Activated CD8-positive, alpha-beta memory T cell treated with anti-CD3 and anti-CD28 coated beads, Interleukin-2, amount 50 U/mL, for 4 hours (primary cell): Measurements from ENCODE around the gene XYLT1.

Experiments used
- DNase-seq: peaks from one replicate; pipeline ENCODE4 v3.0.0-alpha.2; 2020

The XYLT1 gene

DNA sequence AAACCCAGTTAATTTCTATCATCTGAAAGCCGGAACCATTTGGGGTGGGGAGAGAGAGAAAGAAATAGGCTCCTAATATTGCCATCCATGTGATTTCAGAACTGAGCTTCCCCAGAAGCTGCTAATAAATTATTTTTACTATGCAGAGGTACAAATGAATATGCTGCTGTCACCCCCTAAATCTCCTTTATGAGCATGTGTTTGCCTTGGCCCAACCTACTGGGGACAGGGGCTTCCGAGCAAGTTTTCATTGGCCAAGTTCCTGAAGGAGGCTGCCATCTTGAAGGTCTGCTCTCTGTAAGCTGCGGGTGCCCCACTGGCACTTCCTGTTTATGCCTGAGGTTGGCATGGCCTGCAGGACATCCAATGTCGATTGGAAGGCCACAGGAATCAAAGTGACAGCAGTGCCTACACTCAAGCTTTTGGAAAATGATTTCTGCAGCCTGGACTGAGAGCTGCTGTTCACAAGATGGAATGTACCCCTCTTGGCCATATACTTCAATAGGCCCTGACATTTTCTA, 194.7 kb downstream of the XYLT1 start:
- DNase-seq, result no peak

DNA sequence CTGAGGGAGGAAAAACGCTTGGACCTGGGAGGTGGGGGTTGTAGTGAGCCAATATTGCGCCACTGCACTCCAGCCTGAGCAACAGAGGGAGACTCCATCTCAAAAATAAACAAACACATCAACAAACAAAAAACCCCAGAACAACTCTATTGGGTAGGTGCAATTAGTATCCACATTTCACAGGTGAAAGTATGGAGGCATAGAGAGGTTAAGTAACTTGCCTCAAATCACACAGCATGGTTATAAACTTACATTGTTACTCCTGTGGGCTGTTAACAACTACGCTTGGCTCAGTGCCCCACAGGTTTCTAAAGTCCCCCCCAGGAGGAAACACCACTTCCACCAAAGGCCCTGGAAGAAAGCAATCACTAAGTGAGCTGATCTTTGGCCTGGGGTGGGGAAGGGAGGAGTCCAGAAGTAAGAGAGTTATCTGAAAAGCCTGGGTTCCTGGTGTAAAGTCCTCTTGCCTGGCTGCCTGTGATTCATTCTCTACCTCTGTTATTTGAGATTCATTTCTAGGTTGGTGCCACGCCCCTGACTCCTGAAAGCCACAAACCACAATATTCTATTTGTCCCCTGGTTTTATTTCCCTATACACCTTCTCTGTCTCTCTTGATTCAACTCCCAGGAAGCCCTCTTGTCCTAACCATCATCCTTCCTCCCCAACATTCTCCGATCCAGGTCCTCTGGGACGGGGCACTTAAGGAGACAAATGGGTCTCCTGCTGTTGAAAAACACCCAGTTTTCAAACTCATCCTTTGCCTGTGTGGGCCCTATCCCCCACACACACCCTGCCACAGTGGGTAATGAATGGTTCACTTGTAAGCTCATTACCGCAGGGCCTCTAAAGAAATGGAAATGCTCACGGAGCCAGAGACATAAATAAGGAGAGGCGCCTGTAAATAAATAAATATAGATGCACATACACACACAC, 195.4 kb downstream of the XYLT1 start:
- DNase-seq, result no peak

DNA sequence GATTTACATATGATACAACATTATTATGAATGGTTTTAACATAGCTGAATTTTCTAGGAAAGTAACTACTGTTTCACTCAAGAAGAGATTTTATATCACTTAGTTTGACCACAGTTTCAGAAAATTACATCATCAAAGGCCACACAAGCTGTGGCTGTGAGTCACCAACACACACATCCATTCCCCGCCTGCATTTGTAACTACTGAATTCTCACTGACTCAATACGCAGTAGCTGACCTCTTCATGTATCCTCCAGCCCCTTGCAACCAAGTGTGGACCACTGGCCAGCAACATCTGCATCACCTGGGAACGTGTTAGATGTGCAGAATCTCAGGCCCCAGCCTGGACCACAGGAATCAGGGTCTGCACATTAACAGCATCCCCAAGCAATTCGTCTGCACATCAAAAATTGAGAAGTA, 197.6 kb downstream of the XYLT1 start:
- DNase-seq, result no peak

DNA sequence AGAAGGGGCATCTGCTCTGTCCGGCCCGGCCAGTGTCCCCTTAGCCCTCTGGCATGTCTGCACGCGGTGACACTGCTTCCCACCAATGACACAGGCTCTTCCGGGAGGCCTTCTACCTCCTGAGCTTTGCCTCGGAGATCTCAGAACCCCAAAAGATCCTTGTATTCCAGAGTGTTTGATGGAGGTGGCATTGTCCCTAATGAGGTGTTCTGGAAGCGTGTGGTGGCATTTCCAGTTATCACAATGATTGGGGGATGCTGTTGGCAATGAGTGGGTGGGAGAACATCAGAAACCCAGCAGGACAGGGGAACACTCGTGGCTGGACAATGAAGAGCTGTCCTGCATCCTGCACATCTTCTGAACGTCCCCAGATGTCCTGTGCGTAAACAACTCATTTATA, 198.0 kb downstream of the XYLT1 start:
- DNase-seq, result no peak

DNA sequence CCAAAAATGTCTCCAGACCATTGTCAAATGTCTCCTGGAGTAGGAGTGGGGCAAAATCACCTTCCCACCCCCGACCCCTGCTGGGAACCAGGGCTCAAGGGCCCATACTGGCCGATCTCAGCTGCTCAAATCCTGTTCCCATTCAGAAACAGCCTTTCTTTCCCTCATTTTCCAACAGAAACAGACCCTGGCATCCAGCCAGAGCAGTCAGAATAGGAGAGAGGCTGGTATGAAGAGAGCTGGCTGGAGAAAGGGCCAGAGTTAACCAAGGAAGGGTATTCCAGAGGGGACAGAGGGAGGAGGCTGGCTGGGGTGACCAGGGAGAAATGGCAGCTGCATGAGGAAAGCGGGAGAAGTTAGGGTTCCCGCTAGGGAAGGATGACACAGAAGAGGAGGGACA, 199.1 kb downstream of the XYLT1 start:
- DNase-seq, result no peak

DNA sequence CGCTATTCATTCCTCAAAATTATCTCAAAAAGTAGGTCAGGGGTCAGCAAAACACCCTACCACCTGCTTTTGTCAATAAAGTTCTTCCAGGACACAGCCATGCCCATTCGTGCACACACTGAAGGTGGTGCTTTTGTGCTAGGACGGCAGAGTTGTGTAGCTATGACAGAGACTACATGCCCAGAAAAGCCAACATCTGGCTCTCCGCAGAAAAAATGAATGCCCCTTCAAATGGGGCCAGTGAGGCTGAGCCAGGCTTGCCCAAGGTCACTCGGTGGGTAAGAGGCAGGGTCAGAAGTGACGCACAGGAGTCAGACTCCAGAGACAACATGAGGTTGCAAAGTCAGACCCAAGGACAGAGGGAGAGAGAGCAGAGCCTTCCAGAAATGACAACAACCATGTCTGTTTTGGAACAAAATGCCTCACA, 200.1 kb downstream of the XYLT1 start:
- no peak for DNase-seq

DNA sequence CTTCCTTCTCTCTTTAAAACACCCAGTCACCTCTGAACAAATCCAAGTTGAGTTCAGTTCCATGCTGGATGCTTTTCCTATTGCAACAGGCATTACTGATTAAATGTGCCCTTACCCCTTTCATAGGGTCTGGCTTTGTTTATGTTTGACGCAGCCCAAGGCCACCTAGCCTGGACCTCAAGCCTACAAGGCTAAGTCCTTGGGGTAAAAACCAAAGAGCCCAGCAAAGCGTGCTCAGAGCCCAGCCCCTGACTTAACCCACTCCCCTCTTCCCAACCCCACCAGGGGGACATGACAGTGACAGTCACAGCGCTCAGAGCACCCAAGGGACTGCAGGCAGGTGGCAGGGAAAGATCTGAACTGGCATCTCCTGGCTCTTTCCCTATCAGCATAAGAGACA, 200.6 kb downstream of the XYLT1 start:
- no peak for DNase-seq

DNA sequence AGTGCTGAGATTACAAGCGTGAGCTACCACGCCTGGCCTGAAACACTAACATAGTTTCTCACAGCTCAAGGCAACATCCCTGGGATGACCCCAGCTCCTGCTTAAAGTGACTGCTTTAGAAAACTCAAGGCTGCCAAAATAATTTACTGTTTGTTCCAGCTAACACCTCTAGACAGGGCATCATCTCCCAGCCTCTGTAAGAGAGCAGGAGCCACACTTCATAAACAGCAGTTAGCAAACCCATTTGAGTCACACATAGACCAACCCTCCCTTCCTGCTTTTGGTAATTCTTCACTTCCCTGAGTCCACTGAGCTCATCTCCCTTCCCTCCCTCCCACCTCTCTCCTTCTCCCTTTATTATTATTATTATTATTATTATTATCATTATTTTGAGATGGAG, 201.3 kb downstream of the XYLT1 start:
- DNase-seq, result no peak

DNA sequence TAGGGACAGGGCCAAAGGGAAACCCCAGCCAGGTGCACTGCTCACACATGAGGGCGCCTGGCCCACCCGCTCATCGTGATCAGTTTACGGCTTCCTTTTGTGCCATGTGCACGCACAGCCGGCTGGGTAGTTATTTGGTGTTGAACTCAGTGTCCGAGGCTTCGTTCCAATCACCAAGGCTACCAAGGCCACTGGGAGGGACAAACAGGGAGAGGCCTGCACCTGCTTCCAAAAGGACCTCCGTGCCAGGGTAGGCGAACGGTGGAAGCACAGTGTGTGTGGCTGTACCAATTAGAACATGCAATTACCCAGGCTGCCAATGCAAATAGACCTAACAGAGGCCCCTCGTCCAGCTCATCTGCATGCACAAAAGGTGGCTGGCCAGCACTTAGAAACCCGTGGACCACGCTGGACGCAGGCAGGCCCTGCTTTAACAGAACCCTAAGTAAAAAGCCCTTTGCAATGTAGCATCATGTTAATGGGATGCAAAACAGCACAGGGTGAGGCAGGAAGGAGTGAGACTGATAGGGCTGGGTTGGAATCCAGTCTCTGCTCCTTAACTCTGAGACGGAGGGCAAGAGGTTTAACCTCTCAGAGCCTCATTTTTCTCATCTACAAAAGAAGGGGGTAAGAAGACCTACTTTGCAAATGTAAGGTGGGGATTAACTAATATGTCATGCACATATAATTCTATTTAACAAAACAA, 204.0 kb downstream of the XYLT1 start:
- DNase-seq, result no peak

DNA sequence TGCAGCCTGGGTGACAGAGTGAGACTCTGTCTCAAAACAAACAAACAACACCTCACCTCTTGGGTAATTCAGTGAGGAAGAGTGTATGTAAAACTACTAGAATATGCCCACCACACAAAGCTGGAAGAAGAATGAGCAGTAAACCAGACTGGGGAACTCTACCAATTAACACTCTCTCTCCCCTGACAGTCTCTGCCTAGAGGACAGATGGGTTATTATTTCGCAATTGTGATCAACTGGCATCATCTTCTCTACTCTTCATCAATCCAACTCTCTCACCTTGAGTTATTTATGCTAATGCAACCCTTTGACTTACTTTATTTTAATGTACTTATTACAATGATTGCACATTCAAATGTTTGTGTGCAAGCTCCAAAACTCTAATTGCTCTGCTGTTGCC, 205.6 kb downstream of the XYLT1 start:
- no peak for DNase-seq

DNA sequence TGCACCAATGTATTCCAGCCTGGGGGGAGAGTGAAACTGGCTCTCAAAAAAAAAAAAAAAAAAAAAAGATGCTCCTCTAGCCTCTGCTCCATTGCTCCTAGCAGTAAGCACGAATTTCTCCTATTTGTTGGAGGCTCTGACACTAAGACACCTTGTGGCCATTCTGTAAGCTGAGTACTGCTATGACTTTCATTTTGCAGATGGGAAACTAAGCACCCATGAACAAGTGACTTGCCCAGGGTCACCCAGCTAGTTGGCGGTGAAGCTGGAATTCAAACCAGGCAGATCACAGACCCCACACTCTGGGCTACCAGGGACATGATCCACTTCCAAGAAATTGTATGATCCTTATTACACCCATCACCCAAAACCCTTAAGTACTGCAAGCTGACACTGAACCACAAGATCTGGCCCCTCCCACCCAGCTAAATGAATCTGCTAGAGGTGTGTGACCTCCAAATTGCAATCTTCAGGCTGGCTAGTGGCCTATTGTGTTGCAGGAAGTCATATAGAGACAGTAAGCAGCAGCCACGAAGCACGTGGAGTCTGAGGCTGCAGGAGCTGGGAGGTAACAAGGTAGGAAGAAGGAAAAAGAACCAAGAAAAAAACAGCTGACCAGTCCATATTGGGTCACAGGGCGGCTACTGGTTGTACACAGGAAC, 209.4 kb downstream of the XYLT1 start:
- DNase-seq, result no peak

DNA sequence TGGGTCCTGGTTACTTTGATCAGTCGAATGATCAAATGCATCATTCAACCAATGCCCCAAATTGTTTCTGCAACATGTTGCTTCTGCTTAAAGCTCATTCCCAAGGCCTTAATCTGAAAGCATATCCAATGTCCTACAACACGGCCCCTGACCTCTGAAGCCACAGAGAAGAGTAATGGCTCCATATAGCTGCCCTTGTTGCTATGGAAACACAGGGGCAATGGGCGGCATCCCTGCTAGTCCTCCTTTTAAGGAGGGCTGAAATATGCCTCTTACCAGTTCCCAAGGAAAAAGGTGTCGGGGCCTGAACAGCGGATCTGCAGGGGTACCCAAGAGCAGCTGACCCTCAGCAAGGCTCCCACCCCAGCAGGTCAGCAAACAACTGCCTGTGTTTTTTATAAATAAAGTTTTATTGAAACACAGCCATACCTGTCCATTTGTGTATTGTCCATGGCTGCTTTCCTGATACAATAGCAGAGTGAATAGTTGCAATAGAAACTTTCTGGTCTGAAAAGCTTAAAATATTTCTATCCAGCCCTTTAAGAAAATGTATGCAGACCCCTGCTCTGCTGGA, 210.4 kb downstream of the XYLT1 start:
- no peak for DNase-seq

DNA sequence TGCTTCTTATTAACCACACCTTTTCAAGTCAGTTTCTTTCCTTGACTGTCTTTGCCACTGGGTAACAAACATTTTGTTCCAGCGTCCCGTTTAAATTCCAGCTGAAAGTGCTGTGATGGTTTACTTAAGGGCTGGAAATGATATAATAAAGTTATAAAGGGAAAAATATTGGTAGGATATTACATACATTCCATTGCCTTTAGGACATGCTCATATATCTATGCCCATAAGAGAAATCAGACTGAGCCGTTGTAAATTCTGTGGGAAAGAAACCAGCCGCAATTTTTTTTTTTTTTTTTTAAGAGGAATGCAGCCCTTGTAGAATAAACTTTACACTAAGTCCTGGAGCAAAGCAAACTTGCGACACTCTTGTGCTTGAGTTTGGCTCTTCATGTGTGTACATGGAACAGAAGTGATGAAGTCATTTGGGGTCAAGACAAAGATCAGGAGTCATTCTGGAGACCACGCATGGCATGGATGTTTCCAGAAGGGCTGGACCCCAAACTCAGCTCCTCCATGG, 210.9 kb downstream of the XYLT1 start:
- no peak for DNase-seq

DNA sequence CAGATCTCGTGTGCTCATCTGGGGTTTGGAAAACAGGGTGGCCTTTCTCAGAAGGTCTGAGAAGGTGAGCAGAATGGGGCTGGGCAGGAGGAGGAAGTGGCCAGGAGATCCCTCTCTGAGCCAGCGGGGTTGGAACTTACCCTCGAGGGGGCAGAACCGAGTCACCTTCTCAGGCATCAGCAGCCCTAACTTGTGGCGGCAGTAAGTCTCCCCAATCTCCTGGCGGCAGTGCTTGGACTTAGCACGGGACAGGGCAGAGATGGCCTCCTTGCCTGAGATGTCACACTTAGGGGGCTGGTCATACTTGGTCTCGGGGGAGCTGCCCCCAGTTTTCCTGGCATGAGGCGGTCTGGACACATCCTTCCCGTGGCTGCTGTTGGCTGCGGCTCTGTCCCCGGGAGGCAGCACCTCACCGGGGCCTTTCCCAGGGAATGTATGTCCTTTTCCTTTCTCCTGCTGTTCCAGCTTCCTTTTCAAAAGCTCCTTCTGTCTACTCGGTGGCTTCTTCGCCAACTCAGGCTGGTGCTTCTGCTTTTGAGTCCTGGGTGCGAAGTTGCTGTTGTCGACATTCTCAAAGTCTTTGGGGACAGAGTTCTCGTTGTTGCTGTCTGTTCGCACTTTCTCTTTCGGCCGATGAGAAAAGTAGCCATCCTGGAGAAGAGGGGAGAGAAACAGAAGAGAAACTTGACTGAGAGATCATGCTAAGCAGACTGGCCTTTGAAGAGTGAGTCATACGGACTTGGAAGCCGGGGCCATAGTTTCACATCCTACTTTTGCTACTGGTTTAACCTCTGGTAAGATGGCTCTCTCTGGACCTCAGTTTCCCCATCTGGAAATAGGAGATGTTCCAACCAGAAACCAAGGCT, 211.7 kb downstream of the XYLT1 start:
- DNase-seq, result no peak

DNA sequence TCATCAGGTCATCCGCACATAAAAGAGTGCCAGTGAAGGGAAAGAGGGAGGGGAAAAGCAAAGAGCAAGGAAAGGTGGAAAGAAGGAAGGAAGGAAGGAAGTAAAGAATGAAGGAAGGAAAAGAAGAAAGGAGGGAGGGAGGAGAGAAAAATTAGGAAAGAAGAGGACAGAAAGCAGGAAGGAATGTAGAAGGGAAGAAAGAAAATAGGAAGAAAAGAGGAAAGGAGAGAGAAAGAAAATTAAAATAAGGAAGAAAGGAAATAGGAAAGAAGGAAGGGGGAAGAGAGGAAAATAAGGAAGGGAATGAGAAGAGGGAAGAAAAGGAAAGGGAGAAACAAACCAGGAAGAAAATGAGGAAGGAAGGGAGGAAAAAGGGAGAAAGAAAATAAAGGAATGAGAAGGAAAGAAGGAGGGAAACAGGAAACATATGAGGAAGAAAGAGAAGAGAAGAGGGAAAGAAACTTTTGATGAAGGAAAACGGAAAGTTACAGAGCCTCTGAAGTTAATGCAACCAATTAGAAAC, 212.6 kb downstream of the XYLT1 start:
- DNase-seq, result no peak

DNA sequence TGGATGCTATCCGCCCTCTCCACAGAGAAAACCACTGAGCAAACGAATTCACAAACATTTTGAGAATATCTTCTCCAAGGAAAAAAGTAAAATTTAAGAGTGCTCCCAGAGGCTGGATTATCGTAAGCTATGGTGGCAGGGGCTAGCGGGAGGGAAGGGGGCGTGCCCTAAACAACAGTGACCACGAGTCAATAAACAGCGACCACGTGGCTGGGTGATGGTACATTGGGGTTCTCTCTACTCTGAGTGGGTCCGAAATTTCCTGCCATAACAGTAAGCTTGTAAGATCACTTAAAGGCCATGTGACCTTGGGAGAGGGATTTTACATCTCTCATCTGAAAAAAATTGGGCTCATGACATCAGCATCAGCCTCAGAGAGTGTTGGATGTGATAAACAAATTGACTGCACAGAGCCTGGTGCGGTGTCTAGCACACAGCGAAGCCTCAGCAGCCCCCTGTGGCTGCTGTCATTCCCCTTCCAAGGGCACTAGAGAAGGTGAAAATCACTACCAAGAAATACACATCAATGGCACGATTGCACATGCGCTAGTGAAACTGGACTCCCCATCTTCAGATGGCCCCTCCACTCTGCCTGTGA, 213.2 kb downstream of the XYLT1 start:
- DNase-seq, result no peak

DNA sequence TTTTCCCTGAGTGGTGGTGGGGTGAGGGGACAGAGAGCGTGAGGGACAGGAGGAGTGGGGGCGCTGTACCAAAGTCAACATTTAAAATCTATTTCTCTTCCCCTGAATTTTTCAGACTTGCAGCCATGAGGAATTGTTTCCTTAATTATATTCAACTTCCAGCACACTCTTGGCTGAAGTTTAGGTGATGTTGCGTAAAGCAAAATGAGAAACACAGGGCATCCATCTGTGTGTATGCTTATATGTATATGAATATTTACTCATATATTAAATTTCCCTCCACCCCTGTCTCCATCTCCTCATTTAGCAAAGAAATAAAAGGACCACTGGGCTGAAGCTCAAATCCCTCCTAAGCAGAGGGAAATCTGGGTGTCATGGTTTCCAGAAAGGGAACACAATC, 218.1 kb downstream of the XYLT1 start:
- DNase-seq, result no peak

DNA sequence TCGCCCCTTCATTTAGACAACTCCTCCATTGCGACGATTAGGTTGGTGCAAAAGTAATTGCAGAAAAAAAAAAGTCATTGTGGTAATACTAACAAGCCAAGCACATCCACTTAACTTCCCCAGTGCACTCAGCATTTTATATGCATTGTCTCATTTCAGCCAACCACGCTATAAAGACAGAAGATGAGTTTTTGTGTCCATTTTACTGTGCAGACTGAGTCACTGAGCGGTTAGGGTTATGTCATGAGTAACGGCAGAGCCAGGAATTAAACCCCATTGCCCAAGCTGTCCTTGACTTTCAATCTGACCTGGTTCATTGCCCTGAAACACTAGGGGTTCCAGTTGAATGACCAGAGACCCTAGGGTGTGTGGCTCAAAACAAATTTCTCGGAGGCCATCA, 218.7 kb downstream of the XYLT1 start:
- no peak for DNase-seq

DNA sequence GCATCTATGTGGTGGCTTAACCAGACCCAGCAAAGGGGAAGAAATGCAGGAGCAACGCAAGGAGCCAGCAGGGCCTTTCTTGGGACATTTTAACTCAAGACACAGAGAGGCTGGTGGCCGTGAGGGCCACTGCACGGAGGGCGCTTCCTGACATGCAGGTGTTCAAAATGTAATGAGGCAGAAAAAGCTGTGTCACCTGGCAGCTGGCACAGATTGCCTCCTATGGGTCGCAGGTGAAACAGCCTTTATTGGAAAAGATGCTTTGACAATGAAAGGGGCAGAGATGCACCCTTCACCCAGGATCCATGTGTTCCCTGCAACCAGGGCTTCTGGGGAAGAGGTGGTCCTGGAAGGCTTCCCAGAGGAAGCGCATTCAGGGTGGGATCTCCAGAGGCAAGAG, 219.3 kb downstream of the XYLT1 start:
- DNase-seq, result no peak

DNA sequence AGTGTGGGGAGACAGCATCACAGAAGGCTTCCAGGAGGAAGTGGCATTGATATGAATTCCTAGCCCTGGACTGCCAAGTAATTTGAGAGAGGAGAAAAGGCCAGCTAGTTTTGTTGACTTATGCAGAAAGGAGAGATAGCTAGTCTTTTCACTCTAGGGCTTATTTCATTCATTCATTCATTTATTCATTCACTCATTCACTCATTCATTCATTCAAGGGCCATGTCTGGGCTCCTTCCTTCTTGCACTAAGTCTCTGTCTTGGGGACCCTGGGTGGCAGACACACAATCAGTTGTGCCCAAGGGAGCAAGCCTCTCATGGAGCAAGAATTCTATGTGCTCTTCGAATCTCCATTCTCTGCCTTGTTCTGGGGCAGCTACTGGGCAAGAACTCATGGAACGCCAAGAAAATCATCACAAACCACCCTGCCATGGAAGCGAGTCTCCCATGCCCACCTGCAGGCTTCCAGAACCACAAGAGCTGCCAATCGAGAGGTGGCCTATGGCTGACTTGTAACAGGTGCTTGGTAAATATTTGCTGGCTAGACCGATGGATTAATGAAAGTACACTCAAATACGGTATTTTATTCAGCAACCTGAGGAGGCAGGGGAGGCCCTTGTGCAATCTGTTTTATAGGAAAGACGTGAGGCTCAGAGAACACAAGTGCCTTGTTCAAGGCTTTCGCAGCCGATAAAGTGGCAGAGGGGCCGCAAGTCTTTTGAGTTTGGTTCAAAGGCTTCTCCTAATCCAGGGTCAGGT, 223.6 kb downstream of the XYLT1 start:
- DNase-seq, result no peak
